Astrocyte of the cerebellum (primary cell): ENCODE measurements around the gene CTNNA2.

Source experiments
- DNase-seq: peaks from one replicate; pipeline ENCODE4 v3.0.0-alpha.2; 2011; ENCODE audit warnings: low read depth
- H3K4me3 ChIP-seq: 2 replicates; pipeline ENCODE4 v1.5.1; 2011; ENCODE audit warnings: mild to moderate bottlenecking, low read depth, low read length, moderate library complexity
- CTCF ChIP-seq: IDR thresholded peaks from 2 replicates; pipeline ENCODE4 v1.5.1; 2012; ENCODE audit warnings: low read length, low read depth, moderate library complexity, mild to moderate bottlenecking; ENCODE audit errors: missing control alignments
- in situ Hi-C: cut with HindIII; loops from 2 replicates; pipeline ENCODE4 v1.10.0; 2017; ENCODE audit warnings: low sequenced_read_pairs

CTNNA2 gene

GRCh38 chr2:79770926-79771325 lies 258.1 kb downstream of the CTNNA2 start:
- no peak for DNase-seq
- no peak overlapping the region for H3K4me3 ChIP-seq
- TF ChIP-seq CTCF: no peak
- in situ Hi-C loops: no loop called here

- no peak for DNase-seq
- no peak overlapping the region for H3K4me3 ChIP-seq
- TF ChIP-seq CTCF: no peak
- in situ Hi-C loops: no loop called here
Observed at GRCh38 chr2:79771493-79771892, 258.6 kb downstream of the CTNNA2 start.

- in situ Hi-C loops: no loop called here
Observed at GRCh38 chr2:79774016-79774415, 261.2 kb downstream of the CTNNA2 start.

GRCh38 chr2:79776461-79776860 lies 263.6 kb downstream of the CTNNA2 start:
- no peak for DNase-seq
- H3K4me3 ChIP-seq: no peak overlapping the region
- in situ Hi-C loops: no loop called here
- TF ChIP-seq CTCF: no peak

More at GRCh38 chr2:79774016-79774415, 261.2 kb downstream of the CTNNA2 start:
- no peak for TF ChIP-seq CTCF
- no peak for DNase-seq
- H3K4me3 ChIP-seq: no peak overlapping the region

- in situ Hi-C loops: no loop called here
- H3K4me3 ChIP-seq: no peak overlapping the region
- TF ChIP-seq CTCF: no peak
- DNase-seq: no peak
Observed at GRCh38 chr2:79780781-79781180, 267.9 kb downstream of the CTNNA2 start.

GRCh38 chr2:79782576-79783452 lies 270.0 kb downstream of the CTNNA2 start:
- no peak for TF ChIP-seq CTCF
- H3K4me3 ChIP-seq: no peak overlapping the region
- in situ Hi-C loops: no loop called here
- DNase-seq: no peak
